Lower lobe of right lung (tissue), 2 donors: ENCODE measurements around the gene AGAP6. TPM values are rescaled to one million over a fixed set of nuclear protein-coding genes. Genes with fewer than 3 reads are reported as not detected.
"Not testable (repeated sequence)": the region's sequence is repeated elsewhere in the genome, so short reads cannot be mapped to it uniquely, and the experiment has no call there.

ENCODE experiments used
- ATAC-seq, 2 donors: fragments of 200-7000 bp; cut with Tn5 transposase; one replicate each; pipeline ENCODE4 v1.9.1; 2020 to 2022; ENCODE audit warnings: mild to moderate bottlenecking in 2 of 2, moderate library complexity in 2 of 2
- DNase-seq: peaks from one replicate; pipeline ENCODE4 v3.0.0-alpha.2; 2020
- H3K27ac ChIP-seq: fragments of 200-600 bp; one replicate; pipeline ENCODE4 v1.8.0; 2022
- H3K27me3 ChIP-seq: fragments of 200-600 bp; one replicate; pipeline ENCODE4 v1.8.0; 2022; ENCODE audit warnings: low read depth
- H3K36me3 ChIP-seq: fragments of 200-600 bp; one replicate; pipeline ENCODE4 v1.8.0; 2022; ENCODE audit warnings: mild to moderate bottlenecking
- H3K4me1 ChIP-seq: fragments of 200-600 bp; one replicate; pipeline ENCODE4 v1.8.0; 2022
- H3K4me3 ChIP-seq: fragments of 200-600 bp; one replicate; pipeline ENCODE4 v1.8.0; 2022; ENCODE audit warnings: mild to moderate bottlenecking
- H3K9me3 ChIP-seq: fragments of 200-600 bp; one replicate; pipeline ENCODE4 v1.8.0; 2022
- CTCF ChIP-seq: fragments of 200-600 bp; IDR thresholded peaks from one replicate; pipeline ENCODE4 v1.8.0; 2022; ENCODE audit warnings: antibody characterized with exemption, mild to moderate bottlenecking
- intact Hi-C: fragments of 100-400 bp; cut with DNase I; formaldehyde crosslinking; loops from one replicate; pipeline ENCODE4 v1.11.0; 2022
- total RNA-seq: library from RNA; stranded (reverse); fragmentation: NEBNext Ultra II Directional; extraction: Animal tissue kit (Norgen Biotek cat#: 25700); gene quantifications from one replicate; pipeline ENCODE4 v1.2.1, GENCODE V29; 2021
- donor health status: DM: no; HTN: yes; CAD: no; lungs with severe emphysema.

AGAP6 gene
- total RNA-seq, 1 donor from 2014 or later = 12.5 TPM

GRCh38 chr10:49995321-49995720, 7.1 kb downstream of the AGAP6 start:
- not testable (repeated sequence) for ATAC-seq

DNA sequence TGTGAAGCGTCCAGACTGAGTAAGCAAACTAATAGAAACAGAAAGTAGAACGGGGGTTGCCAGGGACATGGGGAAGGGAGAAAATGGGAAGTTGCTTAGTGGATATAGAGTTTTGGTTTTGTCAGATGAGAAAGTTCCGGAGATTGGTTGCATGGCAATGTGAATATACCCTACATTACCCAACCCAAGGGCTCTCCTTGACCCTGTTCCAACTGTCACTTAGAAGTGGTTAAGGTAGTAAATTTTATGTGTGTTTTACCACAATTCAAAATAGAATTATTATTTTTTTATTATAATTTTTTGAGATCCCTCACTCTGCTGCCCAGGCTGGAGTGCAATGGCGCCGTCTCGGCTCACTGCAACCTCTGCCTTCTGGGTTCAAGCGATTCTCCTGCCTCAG, 25.8 kb downstream of the AGAP6 start:
- DNase-seq, H3K27ac ChIP-seq, H3K9me3 ChIP-seq, intact Hi-C loops, H3K4me3 ChIP-seq, H3K4me1 ChIP-seq, ATAC-seq, H3K27me3 ChIP-seq, H3K36me3 ChIP-seq: not testable (repeated sequence)

More at GRCh38 chr10:49995321-49995720, 7.1 kb downstream of the AGAP6 start:
- H3K4me3 ChIP-seq, H3K4me1 ChIP-seq, H3K27me3 ChIP-seq, DNase-seq, intact Hi-C loops, H3K9me3 ChIP-seq, H3K27ac ChIP-seq: not testable (repeated sequence)
- peaks cover 11% of the 10 kb centered on the region for H3K36me3 ChIP-seq

DNA sequence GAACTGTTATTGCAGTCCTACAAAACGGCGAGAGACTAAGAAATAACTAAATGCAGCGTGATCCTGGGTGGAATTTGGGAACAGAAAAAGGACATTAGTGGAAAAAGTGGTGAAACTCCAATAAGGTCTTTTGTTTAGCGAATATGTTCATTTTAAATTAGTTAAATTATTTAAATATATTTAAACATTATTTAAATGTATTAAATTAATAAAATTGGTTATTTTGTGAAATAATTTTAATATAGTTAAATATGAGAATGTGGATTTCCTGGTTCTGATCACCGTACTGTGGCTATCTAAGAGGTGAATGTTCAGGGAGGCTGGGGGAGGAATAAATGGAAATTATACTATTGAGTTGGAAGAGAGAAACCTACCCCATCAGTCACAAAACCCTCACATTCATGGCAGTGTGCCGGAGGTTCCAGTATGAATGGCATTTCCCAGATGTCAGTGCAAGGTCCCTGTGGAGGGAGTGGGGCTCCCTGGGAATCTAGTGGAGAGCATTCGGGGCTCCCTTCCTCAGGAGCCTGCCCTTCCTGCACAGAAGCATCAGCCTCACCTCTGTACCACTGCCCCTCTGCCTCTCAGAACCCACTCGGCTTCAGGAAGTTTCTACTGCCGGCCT, 27.5 kb downstream of the AGAP6 start:
- H3K4me3 ChIP-seq, DNase-seq, ATAC-seq, H3K9me3 ChIP-seq, H3K4me1 ChIP-seq, H3K36me3 ChIP-seq, H3K27ac ChIP-seq, H3K27me3 ChIP-seq, intact Hi-C loops: not testable (repeated sequence)

GRCh38 chr10:50016926-50017325, 28.7 kb downstream of the AGAP6 start:
- H3K27ac ChIP-seq, H3K4me1 ChIP-seq, intact Hi-C loops: not testable (repeated sequence)

GRCh38 chr10:50017646-50018045, 29.4 kb downstream of the AGAP6 start:
- H3K27ac ChIP-seq, ATAC-seq, H3K9me3 ChIP-seq, intact Hi-C loops, H3K4me3 ChIP-seq, H3K36me3 ChIP-seq, DNase-seq, H3K27me3 ChIP-seq, H3K4me1 ChIP-seq: not testable (repeated sequence)

More at GRCh38 chr10:50016926-50017325, 28.7 kb downstream of the AGAP6 start:
- ATAC-seq, H3K27me3 ChIP-seq, H3K4me3 ChIP-seq, DNase-seq, H3K9me3 ChIP-seq, H3K36me3 ChIP-seq: not testable (repeated sequence)

- H3K27ac ChIP-seq, DNase-seq, H3K27me3 ChIP-seq, H3K4me1 ChIP-seq, H3K9me3 ChIP-seq, ATAC-seq, intact Hi-C loops, H3K36me3 ChIP-seq, H3K4me3 ChIP-seq: not testable (repeated sequence)
These were observed 31.1 kb downstream of the AGAP6 start for GRCh38 chr10:50019279-50019678.

DNA sequence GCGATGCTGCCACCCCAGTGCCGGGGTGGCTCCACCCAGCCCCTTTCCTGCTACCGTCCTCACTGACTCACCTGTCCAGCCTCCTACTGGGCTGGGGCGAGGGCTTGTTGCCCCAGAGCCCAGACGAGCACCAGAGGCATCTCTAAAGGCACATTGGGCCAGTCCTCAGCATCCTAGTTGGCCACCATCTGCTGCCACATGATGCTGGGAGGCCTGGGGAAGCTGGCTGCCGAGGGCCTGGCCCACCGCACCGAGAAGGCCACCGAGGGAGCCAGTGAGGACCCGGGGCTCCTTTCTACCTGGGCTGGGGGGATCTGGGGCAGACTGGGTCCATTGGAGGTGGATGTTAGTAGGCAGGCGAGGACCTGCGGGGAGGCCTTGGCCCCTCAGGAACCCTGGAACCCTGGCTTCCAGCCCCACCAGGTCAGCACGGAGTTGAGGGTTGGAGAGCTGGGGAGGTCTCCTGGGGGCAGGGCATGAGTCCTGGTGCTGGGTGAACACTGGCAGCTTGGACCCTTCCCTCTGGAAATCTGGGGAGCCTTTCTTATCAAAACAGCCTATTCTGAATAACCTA, 32.3 kb downstream of the AGAP6 start:
- H3K27ac ChIP-seq, H3K36me3 ChIP-seq, ATAC-seq, H3K4me3 ChIP-seq, intact Hi-C loops, H3K27me3 ChIP-seq, H3K9me3 ChIP-seq, DNase-seq, H3K4me1 ChIP-seq: not testable (repeated sequence)

DNA sequence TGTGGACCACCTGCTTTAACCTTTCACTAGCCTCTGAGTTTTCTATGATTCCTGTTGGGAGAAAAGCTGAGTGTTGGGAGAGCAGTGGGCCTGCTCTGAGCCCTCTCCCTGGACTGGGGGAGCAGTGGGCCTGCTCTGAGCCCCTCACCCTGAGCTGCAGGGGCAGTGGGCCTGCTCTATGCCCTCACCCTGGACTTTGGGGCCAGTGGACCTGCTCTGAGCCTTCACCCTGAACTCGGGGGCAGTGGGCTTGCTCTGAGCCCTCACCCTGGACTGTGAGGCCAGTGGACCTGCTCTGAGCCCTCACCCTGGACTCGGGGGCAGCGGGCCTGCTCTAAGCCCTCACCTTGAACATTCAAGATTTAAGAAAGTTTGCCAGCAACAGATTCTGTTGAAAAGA, 33.4 kb downstream of the AGAP6 start:
- intact Hi-C loops = no loop called here
- Histone ChIP-seq H3K27ac (no peak overlapping the region), H3K4me1 (no peaks in the 10 kb centered on the region), H3K27me3 (peaks cover 10% of the 10 kb centered on the region), H3K4me3 (no peak overlapping the region), H3K36me3 (no peaks in the 10 kb centered on the region), H3K9me3 (no peaks in the 10 kb centered on the region)
- no peak for TF ChIP-seq CTCF
- no peak for ATAC-seq
- no peak for DNase-seq

DNA sequence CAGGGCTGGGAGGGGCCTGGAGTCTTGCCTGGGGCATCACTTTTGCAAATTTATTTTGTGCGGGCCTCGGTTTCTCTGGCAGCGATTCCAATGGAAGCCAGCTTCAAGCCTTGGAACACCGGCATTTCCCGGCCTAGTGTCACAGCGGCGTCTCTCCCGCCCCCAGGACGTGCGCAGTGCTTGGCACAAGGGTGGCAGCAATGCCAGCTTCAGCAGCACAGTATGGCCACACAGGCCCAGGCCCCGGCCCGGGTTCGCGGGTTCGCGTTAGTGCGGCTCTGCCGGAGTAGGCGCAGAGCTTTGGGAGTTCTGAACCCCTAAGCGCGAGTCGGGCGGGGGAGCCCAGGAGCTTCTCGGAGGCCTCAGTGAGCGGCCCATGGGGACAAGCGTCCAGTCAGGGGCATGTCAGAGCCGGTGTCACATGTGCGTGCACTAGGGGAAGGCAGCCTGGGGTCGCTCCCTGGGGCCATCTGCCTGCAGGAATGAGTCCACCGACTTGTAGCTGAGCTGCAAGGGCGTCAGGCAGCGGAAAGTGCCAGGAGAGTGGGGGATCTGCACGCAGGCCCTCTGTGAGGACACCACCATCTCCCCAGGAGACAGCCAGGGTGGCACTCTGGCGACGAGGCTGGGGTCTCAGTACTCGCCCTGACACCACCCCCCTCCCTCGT, 36.6 kb downstream of the AGAP6 start:
- H3K27me3 ChIP-seq = peaks cover 10% of the 10 kb centered on the region
- H3K4me3 ChIP-seq, H3K27ac ChIP-seq, DNase-seq, H3K36me3 ChIP-seq, ATAC-seq, intact Hi-C loops, H3K4me1 ChIP-seq, H3K9me3 ChIP-seq: not testable (repeated sequence)
